ENCODE measurements around the gene TUBA1B. TPM values are rescaled to one million over a fixed set of nuclear protein-coding genes. Genes with fewer than 3 reads are reported as not detected.

Gene TUBA1B
- total and polyA plus RNA-seq, 2 of the 13 experiments (the other 11 are each of a cell fraction or from before 2014, with no cell fraction given), result 1,275 to 1,353 TPM

GRCh38 chr12:49121047-49121696 is 10.0 kb downstream of the TUBA1B start (continued):
- 0 out of 2 replicates have a peak, but pooled peaks have one; percentile 32 for TF ChIP-seq PRDM10 (CRISPR knock-in tag; IDR thresholded peaks at IDR 0.05; ENCODE audit: low read depth)
- TF ChIP-seq EZH2 (conservative IDR thresholded peaks at IDR 0.05; ENCODE audit: low read depth, low read length), result no peak
- TF ChIP-seq RAD21 (CRISPR knock-in tag; IDR thresholded peaks at IDR 0.05), result peak; percentile 51; the same call in 1 of the 2 replicates

GRCh38 chr12:49111206-49111605 is 20.0 kb downstream of the TUBA1B start:
- Histone ChIP-seq H4K20me1 (ENCODE audit: insufficient read depth, low read length) (0 out of 2 replicates have a peak, but pooled peaks cover 9% of the 10 kb centered on the region), H3K4me2 (ENCODE audit: low read depth, low read length) (peak overlapping the region; percentile 91), H3K36me3 (replicated peaks in 1 of 2; ENCODE audit: control insufficient read depth in 1 of 2, insufficient read depth in 2 of 2, low read length in 2 of 2) (peaks cover 0 to 6% of the 10 kb centered on the region in 2 experiments; a peak in 1 of 5 replicates), H2AFZ (ENCODE audit: low read length) (peak overlapping the region; percentile 87), H3K4me1 (ENCODE audit: insufficient read depth, low read length) (peaks cover 21% of the 10 kb centered on the region), H3K4me3 (replicated peaks in 1 of 3; ENCODE audit: insufficient read depth in 1 of 3, low read depth in 2 of 3, low read length in 3 of 3) (peak overlapping the region; percentile 65 to 95 (median 75)), H3K27me3 (ENCODE audit: control insufficient read depth in 1 of 2, insufficient read depth in 2 of 2, low read length in 2 of 2) (no peaks in the 10 kb centered on the region; a peak in 1 of 5 replicates), H3K79me2 (ENCODE audit: insufficient read depth, low read length) (peaks cover 15% of the 10 kb centered on the region), H3K27ac (ENCODE audit: extremely low read length, insufficient read depth, low read length) (peak overlapping the region; percentile 27), H3K9me3 (ENCODE audit: low read length) (no peaks in the 10 kb centered on the region), H3K9ac (ENCODE audit: insufficient read depth, low read depth, low read length) (peak overlapping the region; percentile 75)
- DNase-seq (ENCODE audit: low spot score), result no peak
- intact Hi-C loops (cut with micrococcal nuclease; ENCODE audit: unreplicated experiment) (no loop called here), in situ Hi-C loops (cut with HindIII; ENCODE audit: extremely low pct_ligation_motif_present, low pct_unique_long_range_greater_than_20kb) (no loop called here)
- no peak for FAIRE-seq
- ChIA-PET CTCF (ENCODE audit: low intra/inter-chr PET ratio, low total read pairs) (interaction anchor here (1.3 kb wide), 1 partner anchor 23 kb away, joined by 3 read pairs; no protein-coding TSS in a partner anchor), POLR2A (interaction anchor here (0.8 to 3.8 kb wide), 8 partner anchors 8 to 94 kb away, joined by 3 to 57 read pairs (median 4); partner anchors contain the start of genes DHH, RHEBL1 and TUBA1B)
- ATAC-seq, result peak; percentile 15; the same call in 2 of the 3 replicates
- 31% methylated on average over 6 of the region's 6 CpGs for WGBS (ENCODE audit: low lambda C conversion rate)
- BruUV-seq (replicated peaks), result no TSS peak
- TF ChIP-seq ZKSCAN1 (IDR thresholded peaks at IDR 0.05; ENCODE audit: low read length) (peak; percentile 72), MAF1 (CRISPR knock-in tag; IDR thresholded peaks at IDR 0.05; ENCODE audit: borderline replicate concordance) (no peak), ZSCAN9 (CRISPR knock-in tag; IDR thresholded peaks at IDR 0.05; ENCODE audit: borderline replicate concordance) (no peak), ZNF414 (CRISPR knock-in tag; IDR thresholded peaks at IDR 0.05) (0 out of 2 replicates have a peak, but pooled peaks have one; percentile 24), IRF2 (CRISPR knock-in tag; IDR thresholded peaks at IDR 0.05) (no peak), ZNF670 (CRISPR knock-in tag; IDR thresholded peaks at IDR 0.05; ENCODE audit: borderline replicate concordance) (no peak), ZNF142 (CRISPR knock-in tag; IDR thresholded peaks at IDR 0.05) (no peak), ZNF777 (CRISPR knock-in tag; IDR thresholded peaks at IDR 0.05) (0 out of 2 replicates have a peak, but pooled peaks have one; percentile 13), ZNF430 (CRISPR knock-in tag; IDR thresholded peaks at IDR 0.05) (0 out of 2 replicates have a peak, but pooled peaks have one; percentile 5)
